ENCODE results near the gene C1orf198.

The C1orf198 gene

DNA sequence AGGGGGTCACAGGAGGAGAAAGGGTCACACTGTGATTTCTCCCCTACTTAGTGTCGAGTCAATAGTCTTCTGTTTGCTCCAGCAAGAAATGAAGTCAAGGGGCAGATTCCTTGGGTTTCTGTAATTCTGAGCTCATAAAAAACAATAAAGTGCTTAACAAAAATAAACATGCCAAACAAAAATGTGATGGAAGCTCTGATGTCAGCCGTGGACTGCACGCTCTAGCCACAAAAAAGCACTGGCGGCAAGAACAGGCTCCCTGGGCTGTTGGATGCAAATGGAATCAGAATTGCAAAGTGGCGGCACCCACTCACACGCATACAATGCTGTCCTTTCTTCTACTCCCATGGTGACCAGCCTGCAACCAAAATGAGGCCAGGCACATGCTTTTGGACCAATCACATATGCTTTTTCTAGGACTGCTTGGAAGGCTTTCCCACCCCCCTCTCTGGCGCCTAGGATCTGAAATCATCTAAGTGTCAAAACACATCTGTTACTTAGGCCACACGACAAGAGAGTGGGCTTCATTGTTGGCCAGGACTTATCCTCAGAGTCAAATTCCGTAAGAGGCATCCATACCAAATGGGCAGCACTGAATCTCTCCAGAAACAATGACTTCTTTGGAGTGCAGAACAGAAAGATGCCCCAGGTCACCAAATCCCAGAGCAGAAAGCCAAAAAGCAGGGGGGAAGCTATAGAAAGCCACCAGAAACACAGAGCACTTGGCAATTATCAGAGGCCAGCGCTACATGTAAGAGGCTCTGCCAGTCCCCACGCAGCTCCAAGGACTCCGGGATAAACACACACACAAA is 9.2 kb downstream of the C1orf198 start:
- peak; percentile 46 for DNase-seq

DNA sequence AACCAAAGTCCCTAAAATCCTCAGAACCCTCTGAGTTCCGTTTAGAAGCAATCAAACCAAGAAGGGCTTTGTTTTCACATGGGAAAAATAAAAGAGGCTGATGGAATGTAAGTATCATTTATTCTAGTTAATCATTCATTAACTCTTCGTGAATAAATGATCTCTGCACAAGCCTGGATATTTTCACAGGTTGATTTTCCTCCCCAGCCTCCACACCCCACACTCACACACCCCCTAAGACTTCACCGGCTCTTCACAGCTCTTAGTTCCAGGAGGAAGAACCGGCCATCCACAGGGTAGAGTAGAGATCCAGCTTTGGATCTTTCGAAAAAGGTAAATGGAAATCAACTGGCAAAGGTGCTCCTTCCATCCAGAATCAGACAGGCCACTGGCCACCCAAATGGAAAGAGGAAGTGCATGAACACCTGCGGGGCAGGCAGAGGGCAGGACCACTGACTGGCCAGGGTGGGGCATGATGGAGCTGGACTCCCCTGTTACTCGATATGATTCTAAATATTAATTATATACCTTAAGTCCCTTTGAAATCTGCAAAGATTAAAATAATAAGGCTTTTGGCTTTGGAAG is 10.0 kb downstream of the C1orf198 start:
- peak; percentile 59 for DNase-seq

DNA sequence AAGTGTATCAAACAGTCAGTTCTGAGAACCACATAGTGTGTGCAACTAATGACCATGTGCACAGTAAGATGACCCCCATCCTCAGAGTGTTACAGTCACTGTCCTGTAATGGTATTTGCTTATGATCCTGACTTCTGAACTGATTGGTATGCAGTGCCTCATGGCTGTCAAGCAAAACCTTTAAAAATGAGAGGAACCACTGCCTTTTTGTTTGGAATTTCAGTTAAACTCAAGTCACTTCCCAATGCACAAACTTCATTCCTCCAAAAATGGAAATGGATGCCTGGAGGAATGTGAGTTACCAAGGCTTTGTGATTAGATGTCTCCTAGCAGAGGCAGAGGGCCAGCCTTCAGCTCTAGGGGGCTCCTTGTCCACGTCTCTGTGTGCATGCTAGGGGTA is 10.5 kb downstream of the C1orf198 start:
- DNase-seq = peak; percentile 50

DNA sequence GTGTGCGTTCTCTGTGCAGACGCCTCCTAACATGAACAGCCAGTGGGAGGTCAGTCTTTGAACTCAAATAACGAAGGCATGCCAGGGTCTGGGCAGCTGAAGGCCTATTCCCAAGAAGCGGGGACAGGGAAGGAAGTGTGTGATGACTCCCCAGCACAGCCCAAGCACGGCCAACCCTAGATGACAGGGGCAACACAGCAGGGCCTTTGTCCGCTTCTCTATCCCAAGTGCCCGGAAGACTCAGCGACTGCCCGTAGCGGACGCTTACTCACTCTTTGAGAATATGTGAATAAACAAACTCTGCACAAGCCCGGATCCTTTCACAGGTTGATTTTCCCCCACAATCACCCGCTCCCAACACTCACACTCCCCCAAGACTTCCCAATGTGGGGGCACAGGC is 11.2 kb downstream of the C1orf198 start:
- DNase-seq = peak; percentile 65

DNA sequence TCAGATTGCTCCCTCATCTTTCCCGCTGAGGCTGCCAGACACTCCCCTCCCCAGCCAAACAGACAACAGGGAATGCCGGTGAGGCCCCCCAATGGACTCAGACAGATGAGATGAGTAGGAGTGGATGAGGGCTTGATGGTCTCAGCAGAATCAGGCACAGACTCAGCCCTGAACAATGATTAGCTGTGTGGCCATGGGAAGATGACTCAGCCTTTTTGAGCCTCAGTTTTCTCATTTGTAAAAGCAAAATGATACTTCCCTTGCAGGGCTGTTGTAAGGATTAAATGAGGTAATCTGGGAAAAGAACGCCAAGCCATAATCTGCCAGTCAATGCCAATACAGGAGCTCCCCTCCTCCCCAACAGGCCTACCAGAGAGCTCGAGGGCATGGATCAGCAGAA is 12.4 kb downstream of the C1orf198 start:
- DNase-seq = peak; percentile 21

DNA sequence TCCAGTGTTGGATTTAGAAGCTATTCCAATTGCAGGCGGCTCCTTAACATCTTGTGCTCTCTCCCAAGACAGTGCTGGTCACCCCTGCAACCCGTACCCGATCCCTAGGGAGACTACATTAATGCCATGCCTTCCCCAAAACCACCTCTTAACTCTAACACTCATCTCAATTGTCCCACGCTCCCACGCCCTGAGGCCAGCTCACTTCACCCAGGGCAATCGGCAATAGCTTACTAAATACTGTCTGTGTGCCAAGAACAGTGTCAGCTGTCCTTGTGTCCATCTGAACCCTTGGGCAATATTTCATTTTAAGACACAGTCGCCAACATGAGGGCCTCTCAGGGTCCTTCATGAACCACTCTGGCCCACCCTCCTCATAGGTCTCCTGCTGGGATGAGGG is 13.9 kb downstream of the C1orf198 start:
- DNase-seq = no peak

DNA sequence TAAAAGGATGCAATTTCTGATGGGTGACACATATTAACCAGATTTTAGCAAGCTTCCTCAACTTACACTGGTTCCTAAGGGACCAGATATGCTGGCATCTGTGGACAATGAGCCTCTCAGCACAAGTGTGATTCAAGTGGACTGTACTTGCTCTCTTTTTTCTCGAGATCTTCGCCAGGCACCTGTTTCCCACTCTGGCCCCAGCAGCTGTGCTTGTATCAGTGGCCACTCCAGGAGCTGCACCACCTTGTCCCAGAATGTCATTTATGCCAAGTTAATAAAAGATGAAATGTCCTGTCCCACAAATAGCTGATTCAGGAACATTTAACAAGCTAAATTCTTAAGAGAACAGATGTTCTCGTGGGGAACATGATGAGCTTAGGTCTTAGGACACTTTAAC is 14.6 kb downstream of the C1orf198 start:
- no peak for DNase-seq

DNA sequence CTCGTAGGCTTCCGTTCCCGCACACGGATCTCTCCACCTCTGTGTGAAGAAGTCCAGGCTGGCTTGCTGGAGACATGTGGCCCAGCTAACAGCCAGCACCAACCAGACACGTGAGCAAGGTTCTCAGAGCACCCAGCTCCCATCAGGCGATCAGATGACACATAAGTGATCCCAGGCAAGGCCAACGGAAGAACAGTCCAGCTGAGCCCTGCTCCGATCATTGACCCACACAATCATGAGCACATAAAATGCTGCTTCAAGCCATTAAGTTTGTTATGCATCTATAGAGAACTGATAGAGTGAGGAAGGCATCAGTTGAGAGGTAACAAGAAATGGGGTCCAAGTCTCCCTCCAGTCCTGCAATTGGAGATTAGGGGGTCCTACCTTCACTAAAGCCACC is 15.4 kb downstream of the C1orf198 start:
- no peak for DNase-seq

DNA sequence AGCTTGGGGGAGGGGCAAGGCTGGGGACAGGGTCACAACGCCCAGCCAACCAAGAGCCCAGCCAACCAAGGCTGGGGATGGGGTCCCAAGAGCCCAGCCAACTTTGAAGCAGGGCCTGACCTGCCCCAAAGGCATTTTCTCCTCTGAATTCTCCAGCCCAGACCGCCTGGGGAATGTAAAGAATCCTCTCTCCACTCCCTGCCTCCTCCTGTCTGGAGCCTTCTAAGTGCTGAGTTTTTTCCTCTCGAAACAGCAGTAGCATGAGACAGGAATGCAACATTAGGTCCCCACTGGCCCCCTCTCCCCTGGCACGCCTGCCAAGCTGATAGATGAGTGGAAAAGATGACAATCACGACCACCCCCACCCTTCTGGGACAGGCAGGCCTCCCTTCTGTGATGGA is 17.0 kb downstream of the C1orf198 start:
- peak; percentile 73 for DNase-seq

DNA sequence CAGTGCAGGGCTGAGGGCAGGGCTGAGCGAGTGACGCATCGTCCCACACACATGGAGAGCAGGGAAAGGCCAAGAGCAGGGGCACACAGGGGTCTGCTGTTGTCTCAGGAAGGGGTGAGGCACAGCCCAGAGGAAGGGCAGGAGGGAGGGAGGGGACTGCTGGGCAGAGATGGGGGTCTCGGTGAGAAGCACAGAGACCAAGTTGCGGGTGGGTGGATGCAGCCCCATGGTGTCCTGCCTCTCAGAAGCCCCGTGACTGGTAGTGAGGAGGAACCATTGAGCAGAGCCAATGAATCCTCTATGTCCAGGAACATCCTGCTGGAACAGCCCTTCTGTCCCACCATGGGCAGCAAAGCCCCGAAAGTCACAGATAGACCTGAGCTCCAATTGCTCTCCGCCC is 17.8 kb downstream of the C1orf198 start:
- no peak for DNase-seq

DNA sequence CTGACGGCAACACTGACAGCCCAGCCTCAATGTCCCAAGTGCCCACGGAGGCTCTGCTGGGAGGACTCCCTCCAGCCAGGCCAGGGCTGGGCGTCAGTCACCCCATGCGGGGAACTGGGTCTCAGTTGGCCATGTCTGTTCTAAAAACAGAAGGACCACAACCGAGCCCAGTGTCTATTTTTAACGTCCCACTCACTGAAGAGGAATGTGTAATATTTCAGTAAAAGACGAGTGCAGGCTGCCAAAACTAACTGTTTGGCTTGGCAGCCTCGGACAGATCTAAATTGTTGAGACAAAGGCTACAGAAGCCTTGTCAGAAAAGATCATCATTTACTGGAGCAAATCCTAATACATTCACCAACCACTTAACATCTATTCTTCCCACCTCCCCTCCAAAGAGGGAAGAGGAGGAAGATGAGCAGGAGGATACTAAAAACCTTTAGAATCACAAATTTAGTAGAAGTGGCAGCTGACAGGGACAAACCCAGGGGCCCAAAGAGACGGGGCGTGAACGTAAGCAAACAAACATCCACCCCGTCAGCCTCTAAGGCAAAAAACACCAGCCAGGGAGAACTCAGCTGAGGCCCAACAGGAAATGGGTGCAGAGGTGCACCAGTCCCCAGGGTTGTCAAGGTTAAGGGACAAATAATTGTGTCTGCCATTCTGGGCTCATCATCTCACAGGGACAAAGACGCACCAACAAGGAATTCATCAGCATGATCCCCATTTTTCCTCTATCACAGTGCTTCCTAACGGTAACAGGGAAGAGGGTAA is 18.7 kb downstream of the C1orf198 start:
- peak; percentile 94 for DNase-seq

DNA sequence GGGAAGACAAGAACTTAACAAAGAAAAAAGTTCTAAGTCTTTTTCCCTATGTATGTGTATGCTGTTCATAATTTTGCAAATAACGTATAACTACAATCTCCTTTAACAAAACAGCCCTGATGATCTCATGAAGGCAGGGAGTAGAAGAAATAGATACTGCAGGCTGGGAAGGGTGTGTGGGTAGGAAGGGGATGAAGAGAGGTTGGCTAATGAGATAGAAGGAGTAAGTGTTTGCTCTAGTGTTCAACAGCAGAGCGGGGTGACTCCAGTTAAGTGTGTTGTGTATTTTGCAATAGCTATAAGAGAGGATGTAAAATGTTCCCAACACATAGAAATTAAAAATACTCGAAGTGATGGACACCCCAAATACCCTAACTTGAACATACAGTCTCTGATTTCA is 20.1 kb downstream of the C1orf198 start:
- DNase-seq = no peak

DNA sequence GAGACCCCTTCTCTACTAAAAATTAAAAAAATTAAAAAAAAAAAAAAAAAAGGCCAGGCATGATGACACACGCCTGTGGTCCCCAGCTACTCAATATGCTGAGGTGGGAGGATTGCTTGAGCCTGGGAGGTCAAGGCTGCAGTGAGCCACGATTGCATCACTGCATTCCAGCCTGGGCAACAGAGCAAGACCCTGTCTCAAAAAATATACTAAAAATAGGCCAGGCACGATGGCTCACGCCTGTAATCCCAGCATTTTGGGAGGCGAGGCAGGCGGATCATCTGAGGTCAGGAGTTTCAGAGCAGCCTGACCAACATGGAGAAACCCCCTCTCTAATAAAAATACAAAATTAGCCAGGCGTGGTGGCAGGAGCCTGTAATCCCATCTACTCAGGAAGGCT is 23.1 kb downstream of the C1orf198 start:
- DNase-seq = peak; percentile 66

DNA sequence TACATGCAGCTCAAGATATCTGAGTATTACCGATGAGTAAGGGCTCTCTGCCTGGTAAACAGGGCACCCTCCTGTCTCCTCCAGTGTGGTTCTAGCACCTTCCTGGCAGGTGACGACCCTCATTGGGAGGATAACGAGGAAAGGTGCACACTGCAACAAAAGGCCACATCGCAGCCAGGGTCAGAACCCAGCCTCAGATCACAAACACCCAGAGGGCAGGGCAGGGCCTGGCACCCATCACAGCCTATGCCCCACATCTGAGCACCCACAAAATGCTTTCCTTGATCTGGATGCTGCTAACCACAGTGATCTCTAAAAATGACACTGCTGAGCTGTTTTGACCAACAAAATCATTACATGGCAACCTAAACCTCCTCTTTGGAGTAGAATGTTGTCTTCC is 23.8 kb downstream of the C1orf198 start:
- DNase-seq = no peak

DNA sequence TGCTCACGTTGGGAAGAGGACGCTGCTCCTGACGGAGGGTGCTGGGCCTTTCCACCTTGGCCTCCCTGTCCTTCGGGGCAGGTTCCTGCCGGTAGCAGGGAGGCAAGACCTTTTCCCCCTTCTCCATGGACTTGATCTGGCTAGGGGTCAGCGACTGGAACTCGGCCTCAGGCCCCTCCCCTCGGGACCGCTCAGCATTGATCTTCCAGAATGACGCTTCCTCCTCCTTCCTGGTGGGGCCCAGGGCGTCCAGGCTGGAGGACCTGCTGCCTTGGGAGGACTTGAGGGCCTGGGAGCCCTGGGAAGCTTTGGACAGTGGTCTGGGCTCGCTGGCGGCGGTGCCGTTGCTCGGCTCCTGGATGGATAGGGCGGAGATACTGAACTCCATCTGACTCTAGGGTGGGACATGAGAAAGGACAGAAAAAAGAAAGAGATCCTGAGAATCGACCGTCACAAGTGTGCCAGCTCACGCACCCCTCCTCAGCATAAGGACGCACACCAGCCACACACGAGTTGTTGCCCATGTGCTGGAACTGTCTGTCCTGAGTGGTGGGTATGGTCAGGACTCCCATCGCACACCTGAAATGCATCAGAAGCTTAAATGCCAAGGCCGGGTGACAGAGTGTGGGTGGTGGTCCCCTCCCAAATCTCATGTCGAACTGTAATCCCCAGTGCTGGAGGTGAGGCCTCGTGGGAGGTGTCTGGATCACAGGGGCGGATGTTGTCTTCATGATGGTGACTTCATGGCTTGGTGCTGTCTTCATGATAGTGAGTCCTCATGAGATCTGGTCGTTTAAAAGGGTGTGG is 24.6 kb downstream of the C1orf198 start:
- DNase-seq = no peak

DNA sequence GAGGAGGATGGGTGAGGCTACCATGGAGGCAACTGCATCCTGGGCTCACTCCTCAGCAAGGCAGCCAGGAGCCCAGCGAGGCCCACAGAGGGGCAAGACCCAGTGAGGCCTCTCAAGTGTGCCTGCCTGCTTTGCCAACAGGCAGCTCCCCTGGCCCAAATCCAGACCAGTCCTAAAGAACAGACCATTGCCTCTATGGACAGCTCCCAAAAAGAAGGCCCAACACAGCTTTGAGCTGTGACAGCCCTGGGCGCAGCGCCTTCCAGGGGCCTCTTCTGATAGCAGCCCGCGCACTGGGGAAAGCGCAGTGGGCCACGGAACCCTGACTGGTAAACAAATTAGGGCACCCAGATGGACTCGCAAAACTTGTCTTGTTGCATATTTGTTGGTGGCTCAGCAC is 25.5 kb downstream of the C1orf198 start:
- no peak for DNase-seq

DNA sequence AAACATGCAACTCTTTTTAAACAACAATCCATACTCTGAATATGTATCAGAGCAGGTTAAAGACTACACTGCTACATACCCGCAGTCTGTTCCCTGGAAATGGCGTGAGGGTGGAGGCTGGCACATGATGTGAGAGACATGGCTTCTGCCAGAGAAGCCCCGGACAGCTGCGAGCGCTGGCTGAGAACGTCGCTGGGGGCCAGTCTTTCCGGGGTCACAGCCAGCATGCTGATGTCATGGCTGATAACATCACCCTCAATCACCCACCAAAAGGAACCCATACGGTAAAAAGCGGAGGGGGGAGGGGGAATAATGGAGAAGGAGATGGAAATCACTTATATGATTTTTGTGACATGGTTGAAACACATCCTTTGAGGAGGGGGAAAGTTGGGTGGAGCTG is 29.1 kb downstream of the C1orf198 start:
- no peak for DNase-seq

DNA sequence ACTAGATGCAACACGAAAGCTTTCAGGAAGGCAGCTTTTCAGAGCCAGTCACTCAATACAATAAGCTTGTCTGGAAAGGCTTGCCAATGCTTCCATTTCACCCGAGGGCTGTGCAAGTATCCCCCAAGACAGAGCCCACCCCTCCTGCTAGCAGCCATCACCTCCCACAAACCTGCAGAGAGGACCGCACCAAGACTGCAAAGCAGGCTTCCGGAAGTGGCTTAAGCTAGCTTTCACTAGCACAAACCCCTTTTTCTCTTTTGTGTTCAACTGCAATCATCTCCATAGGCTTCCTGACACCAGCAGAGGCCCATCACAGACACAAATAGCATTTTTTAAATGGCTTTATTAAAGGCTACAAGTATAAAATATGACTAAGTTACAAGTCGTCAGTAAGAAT is 31.5 kb downstream of the C1orf198 start:
- DNase-seq = no peak

DNA sequence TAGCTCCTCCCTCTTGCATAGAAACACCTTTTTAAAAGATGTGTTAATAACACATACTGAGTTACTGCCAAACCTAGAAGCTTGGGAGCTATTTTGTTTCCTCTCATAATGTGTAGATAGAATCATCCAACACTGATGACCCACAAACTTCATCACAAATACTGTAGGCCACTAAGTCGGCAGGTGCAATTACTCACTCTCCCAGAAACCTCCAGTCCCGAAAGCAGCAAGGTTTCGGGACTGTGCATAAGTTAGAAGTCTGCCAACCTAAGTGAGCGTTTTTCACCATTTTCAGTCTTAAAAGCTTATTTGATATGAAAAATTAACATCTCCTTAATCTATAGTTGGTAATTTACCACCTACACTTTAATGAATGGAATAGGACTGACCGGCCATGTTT is 32.0 kb downstream of the C1orf198 start:
- no peak for DNase-seq

DNA sequence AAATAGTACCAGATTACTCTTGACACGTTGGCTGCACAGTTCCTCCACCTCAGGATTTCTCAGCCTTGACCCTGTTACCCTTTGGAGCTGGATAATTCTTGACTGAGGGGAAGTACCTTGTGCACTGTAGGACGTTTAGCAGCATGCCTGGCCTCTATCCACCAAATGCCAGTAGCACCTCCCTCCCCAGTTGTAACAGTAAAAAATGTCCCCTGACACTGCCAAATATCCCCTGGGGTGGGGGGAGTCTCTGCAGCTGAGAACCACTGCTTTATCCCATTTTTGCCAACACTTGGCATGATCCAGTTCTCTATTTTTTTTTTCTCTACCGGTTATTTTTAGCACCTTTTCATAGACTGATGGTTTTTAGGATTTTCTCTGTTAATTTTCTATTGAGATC is 34.0 kb downstream of the C1orf198 start:
- no peak for DNase-seq

DNA sequence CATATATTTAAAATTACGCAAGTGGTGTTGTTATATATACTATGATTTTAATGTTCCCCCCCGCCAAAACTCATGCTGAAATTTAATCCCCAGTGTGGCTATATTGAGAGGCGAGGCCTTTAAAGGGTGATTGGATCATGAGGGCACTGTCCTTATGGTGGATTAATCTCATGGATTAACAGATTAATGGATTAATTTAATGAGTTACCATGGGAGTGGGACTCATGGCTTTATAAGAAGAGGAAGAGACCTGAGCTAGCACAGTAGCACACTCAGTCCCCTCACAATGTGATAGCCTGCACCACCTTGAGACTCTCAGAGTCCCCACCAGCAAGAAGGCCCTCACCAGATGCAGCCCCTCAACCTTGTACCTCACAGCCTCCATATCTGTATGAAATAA is 34.8 kb downstream of the C1orf198 start:
- no peak for DNase-seq

DNA sequence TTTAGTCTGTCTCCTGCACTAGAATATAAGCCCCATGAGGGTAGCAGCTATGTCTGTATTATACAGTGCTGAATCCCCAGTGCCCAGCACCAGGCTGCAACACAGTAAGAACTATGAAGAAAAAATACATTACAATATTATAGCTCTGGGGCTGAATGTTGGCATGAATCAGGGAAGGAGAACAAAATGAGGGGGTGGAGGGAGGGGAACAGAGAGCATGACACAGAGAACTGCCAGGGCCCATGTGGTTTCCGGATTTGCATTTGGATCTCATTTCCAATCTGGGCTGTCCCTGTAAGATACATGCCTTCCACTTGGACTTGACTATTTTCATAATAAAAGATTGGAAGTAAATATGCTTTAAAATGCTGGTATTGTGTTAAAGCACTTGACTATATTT is 35.8 kb downstream of the C1orf198 start:
- no peak for DNase-seq

DNA sequence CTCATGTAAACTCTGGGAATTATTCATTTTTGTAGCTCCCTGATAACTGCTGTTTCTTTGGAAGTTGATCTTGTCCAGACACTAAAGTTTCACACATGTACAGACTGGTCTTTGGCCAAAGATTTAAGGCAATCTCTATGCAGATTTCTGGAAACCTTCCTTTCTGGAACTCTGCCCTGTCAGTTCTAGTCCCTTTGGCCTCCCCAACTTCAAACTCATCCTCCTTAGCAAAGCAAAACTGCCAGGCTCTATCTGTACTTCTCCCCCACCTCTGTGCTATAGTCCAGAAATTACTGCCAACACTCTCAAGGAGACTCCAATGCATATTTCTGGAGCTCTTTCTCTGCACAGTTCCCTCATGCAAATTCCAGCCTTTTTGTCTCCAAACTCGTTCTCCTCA is 36.5 kb downstream of the C1orf198 start:
- DNase-seq = no peak

Data from kidney glomerular epithelial cell (primary cell).